Thyroid gland (tissue), 4 donors: ENCODE results near the gene RELB. TPM values are rescaled to one million over a fixed set of nuclear protein-coding genes. Genes with fewer than 3 reads are reported as not detected.

Experiments used
- DNase-seq, 2 donors: peaks; one replicate each; pipeline ENCODE4 v3.0.0-alpha.2; 2019
- H3K27ac ChIP-seq, 3 donors: fragments of 200-600 bp; sonication (generic); 1 replicate in 2 of 3; 2 replicates in 1 of 3; pipeline ENCODE4 v1.5.1; 2016 to 2019; ENCODE audit warnings: mild to moderate bottlenecking in 1 of 3, moderate library complexity in 1 of 3
- H3K27me3 ChIP-seq: fragments of 200-600 bp; sonication (generic); one replicate; pipeline ENCODE4 v1.5.1; 2019
- H3K36me3 ChIP-seq, 2 donors: fragments of 200-600 bp; sonication (generic); one replicate each; pipeline ENCODE4 v1.5.1; 2016 to 2019
- H3K4me1 ChIP-seq, 2 donors: fragments of 200-600 bp; sonication (generic); one replicate each; pipeline ENCODE4 v1.5.1; 2017 to 2019
- H3K4me3 ChIP-seq, 3 donors: fragments of 200-600 bp; sonication (generic); replicated peaks in 1 of 3; 1 replicate in 2 of 3; 2 replicates in 1 of 3; pipeline ENCODE4 v1.5.1; 2016; ENCODE audit warnings: mild to moderate bottlenecking in 1 of 3
- H3K9me3 ChIP-seq: fragments of 200-600 bp; sonication (generic); one replicate; pipeline ENCODE4 v1.5.1; 2017
- CTCF ChIP-seq, 6 experiments: fragments of 200-600 bp in 3 of 6; fragments of 450-650 bp in 3 of 6; sonication (generic) in 3 of 6; IDR thresholded peaks; one replicate each; pipeline ENCODE4 v1.5.1; 2016 to 2019; ENCODE audit warnings: antibody characterized with exemption in 6 of 6, mild to moderate bottlenecking in 2 of 6, inconsistent platforms in 1 of 6, moderate library complexity in 1 of 6
- POLR2A ChIP-seq, 2 donors: fragments of 450-650 bp; IDR thresholded peaks; one replicate each; pipeline ENCODE4 v1.6.1; 2017; ENCODE audit warnings: antibody characterized with exemption in 2 of 2, mild to moderate bottlenecking in 2 of 2, moderate library complexity in 1 of 2
- WGBS, 2 donors: methylation state at CpG; one replicate each; pipeline ENCODE4 v1.1.5; 2017; 5-methylcytosine and 5-hydroxymethylcytosine counted together
- intact Hi-C: fragments of 100-400 bp; cut with DNase I; formaldehyde crosslinking; loops from one replicate; pipeline ENCODE4 v1.15.1; 2023
- total RNA-seq, 4 donors: library from RNA; depleted of rRNA; stranded (reverse); fragments of >200 nt; gene quantifications; one replicate each; pipeline ENCODE4 v1.2.3, GENCODE V29; 2016

The RELB gene
- total RNA-seq, 4 donors from 2014 or later = 6.7 to 11.3 (median 9.1) TPM

GRCh38 chr19:45074744-45075300 lies 73.6 kb downstream of the RELB start:
- Histone ChIP-seq H3K27me3 (no peaks in the 10 kb centered on the region), H3K36me3 (peaks cover 14 to 17% of the 10 kb centered on the region in 2 donors), H3K27ac (peak overlapping the region in 2 of 3 donors; percentile 24 to 44), H3K9me3 (no peaks in the 10 kb centered on the region), H3K4me1 (peaks cover 9 to 25% of the 10 kb centered on the region in 2 donors), H3K4me3 (peak overlapping the region in 1 of 3 donors; percentile 48)
- DNase-seq = no peak
- no peak for TF ChIP-seq POLR2A (IDR thresholded peaks at IDR 0.05)
- TF ChIP-seq CTCF (IDR thresholded peaks at IDR 0.05) = no peak
- intact Hi-C loops = no loop called here
- 46 to 85% methylated on average over 5 to 11 of the region's 11 CpGs for WGBS, 2 donors

- 7 to 14% methylated on average over 18 of the region's 26 CpGs for whole genome bisulfite sequencing, 2 donors
Observed at GRCh38 chr19:45075301-45076028, 74.2 kb downstream of the RELB start.

GRCh38 chr19:45076029-45076850 lies 75.0 kb downstream of the RELB start, which contains the start of gene ZNF296:
Gene ZNF296 (minus strand): TSS chr19:45076478. CDS start chr19:45076373, 105 bp downstream.
- intact Hi-C loops = no loop called here
- Histone ChIP-seq H3K36me3 (peaks cover 0 to 4% of the 10 kb centered on the region in 2 donors), H3K4me1 (peaks cover 12 to 37% of the 10 kb centered on the region in 2 donors), H3K4me3 (peak within 1 kb of the TSS in 1 of 3 donors; percentile 48), H3K27ac (peak within 1 kb of the TSS in 1 of 3 donors; percentile 56), H3K9me3 (no peaks in the 10 kb centered on the region), H3K27me3 (no peaks in the 10 kb centered on the region)
- WGBS, 2 donors = 13 to 24% methylated on average over 7 to 15 of the region's 81 CpGs
- TF ChIP-seq CTCF (IDR thresholded peaks at IDR 0.05) (no peak), POLR2A (IDR thresholded peaks at IDR 0.05) (peak in 1 of 2 donors; percentile 72)
- DNase-seq = peak; percentile 79 to 81

More at GRCh38 chr19:45075301-45076028, 74.2 kb downstream of the RELB start:
- H3K27ac ChIP-seq = peak overlapping the region in 2 of 3 donors; percentile 44 to 56
- H3K9me3 ChIP-seq = no peaks in the 10 kb centered on the region
- intact Hi-C loops = no loop called here
- TF ChIP-seq CTCF (IDR thresholded peaks at IDR 0.05) (no peak), POLR2A (IDR thresholded peaks at IDR 0.05) (no peak)
- DNase-seq = peak; percentile 79 to 81
- H3K4me3 ChIP-seq = peak overlapping the region in 1 of 3 donors; percentile 48
- peaks cover 12 to 31% of the 10 kb centered on the region in 2 donors for H3K4me1 ChIP-seq
- no peaks in the 10 kb centered on the region for H3K27me3 ChIP-seq
- H3K36me3 ChIP-seq = peaks cover 7 to 10% of the 10 kb centered on the region in 2 donors

- H3K4me1 ChIP-seq = peaks cover 12 to 37% of the 10 kb centered on the region in 2 donors
- intact Hi-C loops = no loop called here
- H3K4me3 ChIP-seq = no peak overlapping the region
- no peak for DNase-seq
- H3K27me3 ChIP-seq = no peaks in the 10 kb centered on the region
- H3K27ac ChIP-seq = no peak overlapping the region
- H3K9me3 ChIP-seq = no peaks in the 10 kb centered on the region
- WGBS, 2 donors = 77 to 83% methylated on average over 15 of the region's 15 CpGs
- no peaks in the 10 kb centered on the region for H3K36me3 ChIP-seq
- TF ChIP-seq POLR2A (IDR thresholded peaks at IDR 0.05) (no peak), CTCF (IDR thresholded peaks at IDR 0.05) (no peak)
Observed at GRCh38 chr19:45076851-45077730, 75.8 kb downstream of the RELB start.
